H1 (cell line): Measurements from ENCODE around the gene EXT2. TPM values are rescaled to one million over a fixed set of nuclear protein-coding genes. Genes with fewer than 3 reads are reported as not detected.

Experiments
- CREB1 ChIP-seq: IDR thresholded peaks from 2 replicates; pipeline ENCODE4 v1.6.1; 2012; ENCODE audit warnings: inconsistent platforms
- EZH2 ChIP-seq: fragments of 200-600 bp; sonication (generic); IDR thresholded peaks from 2 replicates; pipeline ENCODE4 v1.7.1; 2012; ENCODE audit warnings: low read depth, mild to moderate bottlenecking, moderate library complexity, low read length, inconsistent platforms; ENCODE audit not compliant: severe bottlenecking
- FOSL1 ChIP-seq: IDR thresholded peaks from 2 replicates; pipeline ENCODE4 v1.6.1; 2011; ENCODE audit warnings: mild to moderate bottlenecking, low read depth, low read length, moderate library complexity; ENCODE audit not compliant: insufficient read depth
- KDM5A ChIP-seq: fragments of 200-600 bp; IDR thresholded peaks from 2 replicates; pipeline ENCODE4 v1.7.1; 2012; ENCODE audit warnings: mild to moderate bottlenecking, low read length, inconsistent platforms, mixed read lengths
- RAD21 ChIP-seq, 2 experiments: IDR thresholded peaks in 1 of 2; conservative IDR thresholded peaks in 1 of 2; 2 replicates each; pipeline ENCODE4 v1.6.1; 2011; ENCODE audit warnings: low read depth in 2 of 2, low read length in 2 of 2, improper control_type of control experiment in 1 of 2, inconsistent platforms in 1 of 2, mild to moderate bottlenecking in 1 of 2, moderate library complexity in 1 of 2
- SP4 ChIP-seq: IDR thresholded peaks from 2 replicates; pipeline ENCODE4 v1.6.1; 2012; ENCODE audit warnings: low read length, inconsistent platforms
- SRF ChIP-seq: IDR thresholded peaks from 2 replicates; pipeline ENCODE4 v1.6.1; 2011; ENCODE audit warnings: mild to moderate bottlenecking, low read depth, low read length, moderate library complexity
- polyA plus RNA-seq, 7 experiments: library from polyadenylated mRNA; depleted of rRNA in 3 of 7; stranded (reverse) in 5 of 7; unstranded in 2 of 7; fragments of >200 nt in 5 of 7; fragments of 200-250 nt in 2 of 7; gene quantifications; 1 replicate in 5 of 7; 2 replicates in 1 of 7; 4 replicates in 1 of 7; pipeline versions ENCODE4 v1.2.1 to v1.2.3, GENCODE V29; 2011 to 2013; ENCODE audit warnings: missing spikeins in 2 of 7, mixed read lengths in 2 of 7
- total RNA-seq: library from RNA; stranded (reverse); fragmentation: NEBNext Ultra II Directional; extraction: Animal tissue kit (Norgen Biotek cat#: 25700); gene quantifications from 2 replicates; pipeline ENCODE4 v1.2.1, GENCODE V29; 2021
- TF ChIP-seq, protein P1 (sequence below): IDR thresholded peaks from 2 replicates; pipeline ENCODE4 v1.6.1; 2011; ENCODE audit warnings: low read length, improper control_type of control experiment

The EXT2 gene
- total and polyA plus RNA-seq, 2 of the 8 experiments (the other 6 are each of a cell fraction or from before 2014, with no cell fraction given) = 29.8 to 42.8 TPM

DNA sequence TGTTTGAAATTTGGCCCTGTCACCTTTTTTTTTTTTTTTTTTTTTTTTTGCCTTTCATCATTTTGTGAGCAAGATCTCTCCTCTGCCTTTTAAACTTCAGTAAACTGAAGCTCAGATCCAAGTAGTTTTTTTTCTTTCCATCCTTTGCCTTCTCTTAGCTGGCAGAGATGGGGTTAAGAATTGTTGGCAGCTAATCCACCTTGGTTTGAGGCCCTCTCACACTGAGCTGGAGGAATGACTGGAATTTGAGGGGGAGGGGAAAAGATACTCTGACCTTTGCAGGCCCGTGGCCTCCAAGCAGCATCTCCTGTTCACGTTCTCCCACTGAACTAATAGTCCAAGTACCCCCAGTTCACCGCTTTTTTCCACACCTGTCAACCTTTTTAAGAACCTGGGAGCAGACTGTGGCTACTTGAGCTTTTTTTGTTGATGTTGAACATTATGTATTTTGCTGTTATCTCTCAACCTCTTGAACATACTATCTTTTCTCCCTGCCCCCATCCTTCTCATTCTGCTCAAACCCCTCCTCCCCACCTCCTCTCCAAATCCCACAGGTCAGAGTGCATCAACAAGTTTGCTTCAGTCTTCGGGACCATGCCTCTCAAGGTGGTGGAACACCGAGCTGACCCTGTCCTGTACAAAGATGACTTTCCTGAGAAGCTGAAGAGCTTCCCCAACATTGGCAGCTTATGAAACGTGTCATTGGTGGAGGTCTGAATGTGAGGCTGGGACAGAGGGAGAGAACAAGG, 148.3 kb downstream of the EXT2 start (continued):
- TF ChIP-seq RAD21 (IDR thresholded peaks at IDR 0.05 in 1 of 2, conservative IDR thresholded peaks at IDR 0.05 in 1 of 2; ENCODE audit: low read depth in 2 of 2, low read length in 2 of 2) (peak; percentile 23 to 40), SRF (no peak), FOSL1 (no peak), KDM5A (no peak), EZH2 (no peak), CREB1 (no peak), SP4 (no peak)
- TF ChIP-seq, protein P1, sequence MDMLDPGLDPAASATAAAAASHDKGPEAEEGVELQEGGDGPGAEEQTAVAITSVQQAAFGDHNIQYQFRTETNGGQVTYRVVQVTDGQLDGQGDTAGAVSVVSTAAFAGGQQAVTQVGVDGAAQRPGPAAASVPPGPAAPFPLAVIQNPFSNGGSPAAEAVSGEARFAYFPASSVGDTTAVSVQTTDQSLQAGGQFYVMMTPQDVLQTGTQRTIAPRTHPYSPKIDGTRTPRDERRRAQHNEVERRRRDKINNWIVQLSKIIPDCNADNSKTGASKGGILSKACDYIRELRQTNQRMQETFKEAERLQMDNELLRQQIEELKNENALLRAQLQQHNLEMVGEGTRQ = no peak
